HG02763 (cell line): ENCODE results near the gene DLGAP1.
A peak's percentile ranks its signal among the peaks of the same experiment; 100 is the strongest.
"Not testable (repeated sequence)": the region's sequence is repeated elsewhere in the genome, so short reads cannot be mapped to it uniquely, and the experiment has no call there.

Experiments used
- ATAC-seq: cut with Tn5 transposase; IDR thresholded peaks from one replicate; pipeline ENCODE4 v1.9.1; 2021; ENCODE audit warnings: mild to moderate bottlenecking, moderate library complexity; ENCODE audit not compliant: unreplicated experiment

Gene DLGAP1

GRCh38 chr18:3493501-3494244, 961.4 kb downstream of the DLGAP1 start:
- ATAC-seq, result no peak

- no peak for ATAC-seq
These were observed 962.4 kb downstream of the DLGAP1 start for GRCh38 chr18:3492721-3493120.

- no peak for ATAC-seq
These were observed 963.0 kb downstream of the DLGAP1 start for GRCh38 chr18:3491981-3492555.

- ATAC-seq, result no peak
These were observed 965.6 kb downstream of the DLGAP1 start for GRCh38 chr18:3489462-3489861.

- no peak for ATAC-seq
These were observed 968.6 kb downstream of the DLGAP1 start for GRCh38 chr18:3486512-3486911.

- ATAC-seq, result peak; percentile 45
These were observed 969.7 kb downstream of the DLGAP1 start for GRCh38 chr18:3485153-3486149.

GRCh38 chr18:3482258-3482657, 972.8 kb downstream of the DLGAP1 start:
- ATAC-seq, result no peak

GRCh38 chr18:3481696-3482210, 973.4 kb downstream of the DLGAP1 start:
- no peak for ATAC-seq

- no peak for ATAC-seq
These were observed 974.1 kb downstream of the DLGAP1 start for GRCh38 chr18:3480827-3481573.

GRCh38 chr18:3479978-3480509, 975.1 kb downstream of the DLGAP1 start:
- no peak for ATAC-seq

GRCh38 chr18:3478262-3478978, 976.7 kb downstream of the DLGAP1 start:
- no peak for ATAC-seq

GRCh38 chr18:3472681-3473544, 982.2 kb downstream of the DLGAP1 start:
- peak; percentile 60 for ATAC-seq

GRCh38 chr18:3472121-3472520, 983.0 kb downstream of the DLGAP1 start:
- not testable (repeated sequence) for ATAC-seq

GRCh38 chr18:3471141-3471648, 983.9 kb downstream of the DLGAP1 start:
- ATAC-seq, result no peak

- ATAC-seq, result no peak
These were observed 986.3 kb downstream of the DLGAP1 start for GRCh38 chr18:3468833-3469232.

- no peak for ATAC-seq
These were observed 986.9 kb downstream of the DLGAP1 start for GRCh38 chr18:3468066-3468705.

GRCh38 chr18:3466872-3467271, 988.2 kb downstream of the DLGAP1 start:
- no peak for ATAC-seq

- no peak for ATAC-seq
These were observed 989.1 kb downstream of the DLGAP1 start for GRCh38 chr18:3466045-3466444.
